Gastroesophageal sphincter (tissue), 3 donors: ENCODE measurements around the gene PNCK.

Source experiments
- CTCF ChIP-seq, 4 experiments: fragments of 200-600 bp in 2 of 4; fragments of 450-650 bp in 2 of 4; sonication (generic) in 1 of 4; IDR thresholded peaks; one replicate each; pipeline ENCODE4 v1.5.1; 2017 to 2019; ENCODE audit warnings: antibody characterized with exemption in 4 of 4, mild to moderate bottlenecking in 2 of 4, moderate library complexity in 2 of 4
- EP300 ChIP-seq: sonication (generic); formaldehyde crosslinking; IDR thresholded peaks from one replicate; pipeline ENCODE4 v1.6.1; 2017; ENCODE audit warnings: antibody characterized with exemption, mild to moderate bottlenecking
- POLR2A ChIP-seq, 2 donors: fragments of 450-650 bp; IDR thresholded peaks; one replicate each; pipeline ENCODE4 v1.6.1; 2017; ENCODE audit warnings: antibody characterized with exemption in 2 of 2, mild to moderate bottlenecking in 2 of 2, moderate library complexity in 1 of 2
- POLR2AphosphoS5 ChIP-seq: sonication (generic); formaldehyde crosslinking; IDR thresholded peaks from one replicate; pipeline ENCODE4 v1.6.1; 2017; ENCODE audit warnings: antibody characterized with exemption

DNA sequence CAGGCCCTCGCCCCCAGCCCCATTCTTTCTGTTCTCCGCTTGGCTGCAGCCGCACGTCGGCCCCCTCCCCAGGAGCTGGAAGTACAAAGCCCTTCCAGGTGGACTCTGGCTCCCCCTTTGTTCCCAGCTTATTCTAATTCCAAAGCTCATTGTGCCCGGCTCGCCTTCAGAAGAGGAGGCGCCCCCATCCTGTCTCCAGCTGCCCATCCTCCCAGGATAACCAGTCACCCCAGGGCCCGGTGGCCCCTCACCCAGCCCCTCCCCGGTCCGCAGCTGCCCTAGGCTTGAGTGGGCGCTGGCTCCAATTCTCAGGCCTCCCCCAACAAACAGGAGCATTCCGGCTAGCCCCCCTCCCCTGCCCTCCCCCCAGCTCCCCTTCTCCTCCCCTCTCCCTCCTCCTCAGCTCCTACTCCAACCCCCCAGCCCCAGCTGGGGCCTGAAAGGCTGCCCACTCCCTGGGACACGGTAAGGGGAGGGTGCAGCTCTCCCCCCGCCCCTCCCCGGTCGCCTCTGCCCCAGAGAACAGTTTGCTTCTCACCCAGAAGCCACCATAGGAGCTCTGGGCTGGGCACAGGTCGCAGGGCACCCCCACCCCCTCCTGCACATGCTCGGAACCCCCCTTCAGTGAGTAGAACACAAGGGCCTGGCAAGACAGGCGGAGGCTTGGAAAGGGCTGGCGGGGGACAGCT lies 11.0 kb upstream of the PNCK start:
- no peak for TF ChIP-seq POLR2A (IDR thresholded peaks at IDR 0.05)
- no peak for TF ChIP-seq CTCF (IDR thresholded peaks at IDR 0.05)
- TF ChIP-seq POLR2AphosphoS5, result no peak
- TF ChIP-seq EP300, result no peak
